Esophagus muscularis mucosa (tissue), 3 donors: Measurements from ENCODE around the gene TMEM185B.

Experiments
- CTCF ChIP-seq, 3 experiments: fragments of 200-600 bp in 2 of 3; fragments of 450-650 bp in 1 of 3; sonication (generic) in 2 of 3; IDR thresholded peaks; one replicate each; pipeline ENCODE4 v1.5.1; 2017 to 2019; ENCODE audit warnings: antibody characterized with exemption in 3 of 3, mild to moderate bottlenecking in 2 of 3, moderate library complexity in 1 of 3
- EP300 ChIP-seq: sonication (generic); formaldehyde crosslinking; IDR thresholded peaks from one replicate; pipeline ENCODE4 v1.6.1; 2017; ENCODE audit warnings: antibody characterized with exemption

GRCh38 chr2:120221616-120222015, 1.6 kb downstream of the TMEM185B start:
- TF ChIP-seq EP300 (no peak), CTCF (IDR thresholded peaks at IDR 0.05) (no peak)
